PC-3 (cell line): ENCODE measurements around the gene PLCL2. TPM values are rescaled to one million over a fixed set of nuclear protein-coding genes. Genes with fewer than 3 reads are reported as not detected.
A peak's percentile ranks its signal among the peaks of the same experiment; 100 is the strongest.

Experiments
- ATAC-seq: fragments of 200-7000 bp; cut with Tn5 transposase; 2 replicates; pipeline ENCODE4 v1.9.1; 2020; ENCODE audit warnings: mild to moderate bottlenecking, moderate library complexity
- Bru-seq: library from RNA; stranded (reverse); fragments of 400-500 nt; gene quantifications from one replicate; lab custom pipeline; 2021; lab: Mats Ljungman, UMichigan
- BruChase-seq, 2 experiments: library from RNA; stranded (reverse); fragments of 400-500 nt; gene quantifications; one replicate each; lab custom pipeline; 2021; lab: Mats Ljungman, UMichigan
- BruUV-seq: library from RNA; stranded (reverse); fragments of 400-500 nt; replicated peaks from 2 replicates; lab custom pipeline; 2021; lab: Mats Ljungman, UMichigan
- CTCF ChIA-PET: fragments of 300-600 bp; sonication (Branson Sonifier 250); formaldehyde crosslinking; loops from one replicate; lab custom pipeline; 2022; ENCODE audit warnings: antibody characterized with exemption; lab: Charles Lee
- POLR2A ChIA-PET: fragments of 300-600 bp; sonication (Branson Sonifier 250); formaldehyde crosslinking; loops from one replicate; lab custom pipeline; 2022; ENCODE audit warnings: antibody characterized with exemption; ENCODE audit not compliant: unreplicated experiment; lab: Charles Lee
- DNase-seq: peaks from one replicate; pipeline ENCODE4 v3.0.0-alpha.2; 2015
- H2AFZ ChIP-seq: fragments of 300-600 bp; sonication (generic); 2 replicates; pipeline ENCODE4 v1.6.0; 2016; ENCODE audit warnings: antibody characterized with exemption, low read length
- H3F3A ChIP-seq: fragments of 300-600 bp; sonication (generic); one replicate; pipeline ENCODE4 v1.6.0; 2017; ENCODE audit warnings: antibody characterized with exemption, low read length, control low read depth, mild to moderate bottlenecking; ENCODE audit not compliant: unreplicated experiment
- H3K27ac ChIP-seq: fragments of 300-600 bp; sonication (generic); 2 replicates; pipeline ENCODE4 v1.5.1; 2016; ENCODE audit warnings: mild to moderate bottlenecking, low read length
- H3K27me3 ChIP-seq: fragments of 300-600 bp; sonication (generic); 2 replicates; pipeline ENCODE4 v1.6.1; 2016; ENCODE audit warnings: low read length, mixed read lengths
- H3K36me3 ChIP-seq: fragments of 300-600 bp; sonication (generic); 2 replicates; pipeline ENCODE4 v1.6.1; 2016; ENCODE audit warnings: low read depth, mixed run types, low read length, mixed read lengths
- H3K4me1 ChIP-seq: fragments of 300-600 bp; sonication (generic); 2 replicates; pipeline ENCODE4 v1.5.1; 2016; ENCODE audit warnings: low read length; ENCODE audit not compliant: insufficient read depth
- H3K4me2 ChIP-seq: fragments of 300-600 bp; sonication (generic); 2 replicates; pipeline ENCODE4 v1.6.0; 2016; ENCODE audit warnings: low read length
- H3K4me3 ChIP-seq: fragments of 300-600 bp; sonication (generic); 2 replicates; pipeline ENCODE4 v1.5.1; 2016; ENCODE audit warnings: mild to moderate bottlenecking, low read length, mixed read lengths
- H3K79me2 ChIP-seq: fragments of 300-600 bp; sonication (generic); 2 replicates; pipeline ENCODE4 v1.6.1; 2017; ENCODE audit warnings: low read length, mixed read lengths
- H3K9ac ChIP-seq: fragments of 300-600 bp; sonication (generic); 2 replicates; pipeline ENCODE4 v1.6.0; 2016; ENCODE audit warnings: mild to moderate bottlenecking, low read length
- H3K9me2 ChIP-seq: fragments of 300-600 bp; sonication (generic); replicated peaks from 2 replicates; pipeline ENCODE4 v1.6.1; 2016; ENCODE audit warnings: mixed run types, low read length, mixed read lengths
- H3K9me3 ChIP-seq: fragments of 300-600 bp; sonication (generic); 2 replicates; pipeline ENCODE4 v1.6.1; 2016; ENCODE audit warnings: low read length, mixed read lengths
- H4K20me1 ChIP-seq: fragments of 300-600 bp; sonication (generic); 2 replicates; pipeline ENCODE4 v1.6.1; 2016; ENCODE audit warnings: low read length, mixed read lengths
- EZH2 ChIP-seq: fragments of 300-600 bp; sonication (generic); IDR thresholded peaks from one replicate; pipeline ENCODE4 v1.6.1; 2017; ENCODE audit warnings: antibody characterized with exemption, mild to moderate bottlenecking, low read length; ENCODE audit not compliant: unreplicated experiment
- EZH2phosphoT487 ChIP-seq: fragments of 300-600 bp; sonication (generic); IDR thresholded peaks from 2 replicates; pipeline ENCODE4 v1.6.1; 2018; ENCODE audit warnings: mild to moderate bottlenecking, antibody characterized with exemption, low read length, borderline replicate concordance
- intact Hi-C: fragments of 100-400 bp; cut with micrococcal nuclease; formaldehyde crosslinking; loops from 2 replicates; pipeline ENCODE4 v1.9.0; 2023
- long read RNA-seq: library from polyadenylated mRNA; unstranded; transcript quantifications from one replicate; pipeline ENCODE4 v2.0.0, GENCODE V29; 2021; ENCODE audit not compliant: unreplicated experiment
- total RNA-seq: library from RNA; depleted of rRNA; stranded (reverse); fragments of >200 nt; gene quantifications from 2 replicates; pipeline ENCODE4 v1.2.3, GENCODE V29; 2014; rRNA removed
- TF ChIP-seq, protein P1 (sequence below): fragments of 300-600 bp; sonication (generic); conservative IDR thresholded peaks from 2 replicates; pipeline ENCODE4 v1.5.1; 2017; ENCODE audit warnings: antibody characterized with exemption, low read depth, mild to moderate bottlenecking, low read length

Gene PLCL2
- 9.8 and 10.5 TPM in 2 replicates for total RNA-seq
- Bru-seq, nascent RNA = percentile 81 among the genes with signal in this experiment
- BruChase-seq, experiment 1, labeled RNA remaining after a 6-hour chase = percentile 55 among the genes with signal in this experiment
- BruChase-seq, experiment 2, labeled RNA remaining after a 2-hour chase = percentile 65 among the genes with signal in this experiment
- long read RNA-seq, full-length matches to known transcripts = 63 of 80 reads
- long read RNA-seq, partial matches to known transcripts = 7 of 80 reads
- long read RNA-seq, other reads (novel, unspliced or antisense) = 10 of 80 reads

GRCh38 chr3:16884748-16885592 is at the start of gene PLCL2:
Gene PLCL2 (plus strand): TSS chr3:16884955. CDS start chr3:16885040, 85 bp downstream.
- H3K4me2 ChIP-seq = peak within 1 kb of the TSS; percentile 87
- BruUV-seq = no TSS peak
- CTCF ChIA-PET = interaction anchor here (0.6 to 1.1 kb wide), 2 partner anchors 109 to 110 kb away, joined by 3 read pairs; no protein-coding TSS in a partner anchor
- intact Hi-C loops = loop anchor here (1.0 to 2.0 kb wide), 3 partner anchors 154 to 348 kb away; no protein-coding TSS in a partner anchor
- peak within 1 kb of the TSS; percentile 78 for H3K9ac ChIP-seq
- no peaks in the 10 kb centered on the region for H4K20me1 ChIP-seq
- no peaks in the 10 kb centered on the region for H3F3A ChIP-seq
- POLR2A ChIA-PET = interaction anchor here (0.6 to 0.7 kb wide), 2 partner anchors 61 to 311 kb away, joined by 10 to 17 read pairs; no protein-coding TSS in a partner anchor
- peak within 1 kb of the TSS; percentile 94 for H3K4me3 ChIP-seq
- DNase-seq (peak; percentile 43), ATAC-seq (peak; percentile 34)
- H3K9me2 ChIP-seq = no peaks in the 10 kb centered on the region
- H3K4me1 ChIP-seq = peaks cover 41% of the 10 kb centered on the region
- H3K79me2 ChIP-seq = peaks cover 49% of the 10 kb centered on the region
- H3K36me3 ChIP-seq = no peaks in the 10 kb centered on the region
- peak within 1 kb of the TSS; percentile 12 for H3K27ac ChIP-seq
- TF ChIP-seq EZH2 (no peak), EZH2phosphoT487 (no peak)
- TF ChIP-seq, protein P1, sequence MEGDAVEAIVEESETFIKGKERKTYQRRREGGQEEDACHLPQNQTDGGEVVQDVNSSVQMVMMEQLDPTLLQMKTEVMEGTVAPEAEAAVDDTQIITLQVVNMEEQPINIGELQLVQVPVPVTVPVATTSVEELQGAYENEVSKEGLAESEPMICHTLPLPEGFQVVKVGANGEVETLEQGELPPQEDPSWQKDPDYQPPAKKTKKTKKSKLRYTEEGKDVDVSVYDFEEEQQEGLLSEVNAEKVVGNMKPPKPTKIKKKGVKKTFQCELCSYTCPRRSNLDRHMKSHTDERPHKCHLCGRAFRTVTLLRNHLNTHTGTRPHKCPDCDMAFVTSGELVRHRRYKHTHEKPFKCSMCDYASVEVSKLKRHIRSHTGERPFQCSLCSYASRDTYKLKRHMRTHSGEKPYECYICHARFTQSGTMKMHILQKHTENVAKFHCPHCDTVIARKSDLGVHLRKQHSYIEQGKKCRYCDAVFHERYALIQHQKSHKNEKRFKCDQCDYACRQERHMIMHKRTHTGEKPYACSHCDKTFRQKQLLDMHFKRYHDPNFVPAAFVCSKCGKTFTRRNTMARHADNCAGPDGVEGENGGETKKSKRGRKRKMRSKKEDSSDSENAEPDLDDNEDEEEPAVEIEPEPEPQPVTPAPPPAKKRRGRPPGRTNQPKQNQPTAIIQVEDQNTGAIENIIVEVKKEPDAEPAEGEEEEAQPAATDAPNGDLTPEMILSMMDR = no peak; the same call in 1 of the 2 replicates
- H3K9me3 ChIP-seq = no peaks in the 10 kb centered on the region
- no peaks in the 10 kb centered on the region for H3K27me3 ChIP-seq
- peak within 1 kb of the TSS; percentile 90 for H2AFZ ChIP-seq

GRCh38 chr3:16836505-16837237 is 48.1 kb upstream of the PLCL2 start:
- ATAC-seq (no peak), DNase-seq (no peak)
- Histone ChIP-seq H3K4me2 (no peak overlapping the region), H3K4me3 (no peak overlapping the region), H4K20me1 (no peaks in the 10 kb centered on the region), H3K27me3 (no peaks in the 10 kb centered on the region), H3K27ac (no peak overlapping the region), H2AFZ (no peak overlapping the region), H3K9me2 (no peaks in the 10 kb centered on the region), H3K79me2 (no peaks in the 10 kb centered on the region), H3K36me3 (no peaks in the 10 kb centered on the region), H3K9me3 (no peaks in the 10 kb centered on the region), H3F3A (no peaks in the 10 kb centered on the region), H3K4me1 (0 out of 2 replicates have a peak, but pooled peaks cover 10% of the 10 kb centered on the region), H3K9ac (no peak overlapping the region)
- intact Hi-C loops = no loop called here
- no peak for TF ChIP-seq EZH2
- TF ChIP-seq, protein P1 = no peak
- no peak for TF ChIP-seq EZH2phosphoT487
- no TSS peak for BruUV-seq
- CTCF ChIA-PET = no interaction called here
- POLR2A ChIA-PET = interaction anchor here (0.6 kb wide), 1 partner anchor 20 kb away, joined by 3 read pairs; no protein-coding TSS in a partner anchor
